ENCODE results near the gene AGXT.
A peak's percentile ranks its signal among the peaks of the same experiment; 100 is the strongest.
"Not testable (repeated sequence)": the region's sequence is repeated elsewhere in the genome, so short reads cannot be mapped to it uniquely, and the experiment has no call there.

AGXT gene

DNA sequence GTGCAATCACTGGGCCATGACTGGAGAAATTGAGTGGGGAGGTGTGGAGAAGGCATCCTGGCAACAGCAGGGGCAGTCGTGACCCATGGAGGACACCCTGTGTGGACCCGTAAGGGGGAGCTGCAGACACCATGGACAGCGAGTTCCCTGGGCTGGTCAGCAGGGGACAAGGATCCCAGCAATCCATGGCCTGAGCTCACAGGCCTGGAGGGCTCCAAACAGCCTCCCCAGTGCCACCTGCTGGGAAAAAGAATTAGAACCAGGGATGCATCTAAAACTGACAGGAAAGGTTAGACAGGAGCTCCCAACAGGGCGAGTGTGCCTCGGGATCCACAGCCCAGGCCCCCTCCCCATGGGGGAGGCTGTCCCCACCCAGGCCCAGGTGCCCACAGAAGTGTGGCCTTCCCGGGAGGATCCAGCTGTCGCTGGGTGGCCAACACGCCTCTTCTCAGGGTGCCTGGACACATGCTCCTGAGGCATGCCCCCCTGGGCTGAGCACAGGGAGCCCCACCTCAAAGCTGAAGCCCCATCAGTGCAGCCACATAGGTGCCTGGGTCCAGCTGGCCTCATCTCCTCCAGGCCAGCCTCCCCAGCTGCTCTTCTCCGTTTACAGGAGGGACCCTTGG lies 28.1 kb upstream of the AGXT start:
- DNase-seq = peak; percentile 19

DNA sequence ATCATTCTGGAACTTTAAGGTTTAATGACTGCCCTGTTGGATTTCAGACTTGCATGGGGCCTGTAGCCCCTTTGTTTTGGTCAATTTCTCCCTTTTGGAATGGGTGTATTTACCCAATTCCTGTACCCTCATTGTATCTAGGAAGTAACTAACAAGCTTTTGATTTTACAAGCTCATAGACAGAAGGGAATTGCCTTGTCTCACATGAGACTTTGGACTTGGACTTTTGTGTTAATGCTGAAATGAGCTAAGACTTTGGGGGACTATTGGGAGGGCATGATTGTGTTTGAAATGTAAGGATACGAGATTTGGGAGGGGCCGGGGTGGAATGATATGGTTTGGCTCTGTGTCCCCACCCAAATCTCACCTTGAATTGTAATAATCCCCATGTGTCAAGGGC lies 22.3 kb upstream of the AGXT start:
- not testable (repeated sequence) for DNase-seq

DNA sequence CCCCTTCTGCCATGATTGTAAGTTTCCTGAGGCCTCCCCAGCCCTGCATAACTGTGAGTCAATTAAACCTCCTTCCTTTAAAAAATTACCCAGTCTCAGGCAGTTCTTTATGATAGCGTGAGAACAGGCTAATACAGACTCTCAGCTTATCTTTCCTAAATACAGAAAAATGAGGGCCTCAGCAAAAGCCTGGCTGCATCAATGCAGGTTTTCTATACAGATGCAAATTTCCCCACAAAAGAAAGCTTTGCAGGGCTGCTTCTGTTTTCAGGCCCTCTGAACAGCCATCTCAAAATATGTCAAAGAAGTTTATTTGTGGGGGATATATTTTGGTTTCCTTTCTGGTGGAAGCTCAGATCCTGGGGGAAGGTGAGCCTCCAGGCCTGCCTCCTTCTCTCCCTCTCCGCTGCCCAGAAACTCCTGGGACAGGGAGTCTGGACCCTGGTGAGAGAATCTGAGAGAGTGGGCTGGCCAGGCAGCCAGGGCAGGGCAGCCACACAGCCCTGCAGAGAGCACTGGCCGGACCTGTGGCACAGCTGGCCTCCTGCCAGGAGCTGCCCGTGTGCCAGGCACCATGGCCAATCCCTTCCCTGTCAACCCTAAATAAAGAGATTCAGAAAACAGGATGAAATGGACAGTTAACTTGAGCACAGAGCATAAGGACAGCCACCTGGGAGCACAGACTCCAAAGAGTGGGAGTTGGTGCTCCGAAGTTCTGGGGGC lies 21.6 kb upstream of the AGXT start:
- DNase-seq = no peak

DNA sequence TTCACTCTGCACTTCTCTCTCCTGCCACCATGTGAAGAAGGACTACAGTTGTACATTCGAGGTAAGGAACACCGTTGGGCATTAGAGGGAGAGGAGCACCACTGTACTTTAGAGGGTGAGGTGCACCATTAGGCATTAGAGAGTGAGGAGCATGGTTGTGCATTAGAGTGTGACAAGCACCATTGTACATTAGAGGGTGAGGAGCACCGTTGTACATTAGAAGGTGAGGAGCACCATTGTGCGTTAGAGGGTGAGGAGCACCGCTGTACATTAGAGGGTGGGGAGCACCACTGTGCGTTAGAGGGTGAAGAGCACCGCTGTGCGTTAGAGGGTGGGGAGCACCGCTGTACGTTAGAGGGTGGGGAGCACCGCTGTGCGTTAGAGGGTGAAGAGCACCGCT lies 20.8 kb upstream of the AGXT start:
- DNase-seq = no peak

DNA sequence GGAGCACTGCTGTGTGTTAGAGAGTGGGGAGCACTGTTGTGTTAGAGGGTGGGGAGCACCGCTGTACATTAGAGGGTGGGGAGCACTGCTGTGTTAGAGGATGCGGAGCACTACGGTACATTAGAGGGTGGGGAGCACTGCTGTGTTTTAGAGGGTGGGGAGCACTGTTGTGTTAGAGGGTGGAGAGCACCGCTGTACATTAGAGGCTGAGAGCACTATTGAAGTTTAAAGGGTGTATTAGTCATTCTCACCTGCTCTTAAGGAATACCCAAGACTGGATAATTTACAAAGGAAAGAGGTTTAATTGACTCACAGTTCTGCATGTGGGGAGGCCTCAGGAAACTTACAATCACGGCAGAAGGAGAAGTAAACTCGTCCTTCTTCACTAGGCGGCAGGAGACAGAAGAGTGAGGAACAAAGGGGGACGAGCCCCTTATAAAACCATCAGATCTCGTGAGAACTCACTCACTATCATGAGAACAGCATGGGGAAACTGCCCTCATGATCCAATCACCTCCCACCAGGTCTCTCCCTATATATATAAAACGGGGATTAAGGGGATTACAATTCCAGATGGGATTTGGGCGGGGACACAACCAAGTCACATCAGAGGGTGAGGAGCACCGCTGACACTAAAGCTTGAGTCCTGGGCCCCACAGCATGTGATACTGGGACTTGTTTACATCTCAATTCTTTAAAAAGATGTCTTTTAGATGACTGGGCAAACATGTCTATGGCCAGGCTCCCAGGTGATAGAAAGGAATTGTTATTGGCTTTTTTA lies 19.5 kb upstream of the AGXT start:
- no peak for DNase-seq

DNA sequence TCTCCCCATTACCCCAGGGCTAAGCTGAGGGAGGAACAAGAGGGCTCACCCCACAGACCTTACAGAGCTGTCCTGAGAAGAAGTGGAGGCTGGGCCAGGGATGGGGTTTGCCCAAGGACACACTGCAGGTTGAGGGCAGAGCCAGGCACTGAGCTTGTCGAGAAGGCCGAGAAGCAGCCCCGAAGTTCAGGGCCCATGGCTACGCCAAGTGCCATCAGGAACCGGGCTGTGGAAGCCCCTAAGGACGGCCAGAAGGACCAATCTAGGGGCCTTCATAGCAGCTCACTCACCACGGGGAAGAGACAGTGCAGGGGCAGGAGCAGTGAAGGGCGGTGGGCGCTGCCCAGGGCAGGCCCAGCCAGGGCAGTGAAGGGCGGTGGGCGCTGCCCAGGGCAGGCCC lies 18.6 kb upstream of the AGXT start:
- DNase-seq = no peak

DNA sequence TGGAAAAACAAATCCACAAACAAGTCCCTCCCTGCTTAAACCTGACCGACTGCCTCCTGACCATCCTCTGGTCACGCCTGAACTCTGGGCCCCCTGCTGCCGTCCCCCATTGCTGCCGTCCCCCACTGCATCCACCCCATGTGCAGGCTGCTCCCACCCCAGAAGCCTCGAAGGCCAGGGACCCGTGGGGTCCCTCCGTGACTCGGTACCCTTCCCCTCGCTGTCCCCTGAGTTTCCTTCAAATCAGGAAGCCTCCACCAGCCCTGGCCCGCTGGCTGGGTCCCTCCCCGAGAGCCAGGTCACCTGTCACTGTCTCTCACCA lies 17.9 kb upstream of the AGXT start:
- no peak for DNase-seq

DNA sequence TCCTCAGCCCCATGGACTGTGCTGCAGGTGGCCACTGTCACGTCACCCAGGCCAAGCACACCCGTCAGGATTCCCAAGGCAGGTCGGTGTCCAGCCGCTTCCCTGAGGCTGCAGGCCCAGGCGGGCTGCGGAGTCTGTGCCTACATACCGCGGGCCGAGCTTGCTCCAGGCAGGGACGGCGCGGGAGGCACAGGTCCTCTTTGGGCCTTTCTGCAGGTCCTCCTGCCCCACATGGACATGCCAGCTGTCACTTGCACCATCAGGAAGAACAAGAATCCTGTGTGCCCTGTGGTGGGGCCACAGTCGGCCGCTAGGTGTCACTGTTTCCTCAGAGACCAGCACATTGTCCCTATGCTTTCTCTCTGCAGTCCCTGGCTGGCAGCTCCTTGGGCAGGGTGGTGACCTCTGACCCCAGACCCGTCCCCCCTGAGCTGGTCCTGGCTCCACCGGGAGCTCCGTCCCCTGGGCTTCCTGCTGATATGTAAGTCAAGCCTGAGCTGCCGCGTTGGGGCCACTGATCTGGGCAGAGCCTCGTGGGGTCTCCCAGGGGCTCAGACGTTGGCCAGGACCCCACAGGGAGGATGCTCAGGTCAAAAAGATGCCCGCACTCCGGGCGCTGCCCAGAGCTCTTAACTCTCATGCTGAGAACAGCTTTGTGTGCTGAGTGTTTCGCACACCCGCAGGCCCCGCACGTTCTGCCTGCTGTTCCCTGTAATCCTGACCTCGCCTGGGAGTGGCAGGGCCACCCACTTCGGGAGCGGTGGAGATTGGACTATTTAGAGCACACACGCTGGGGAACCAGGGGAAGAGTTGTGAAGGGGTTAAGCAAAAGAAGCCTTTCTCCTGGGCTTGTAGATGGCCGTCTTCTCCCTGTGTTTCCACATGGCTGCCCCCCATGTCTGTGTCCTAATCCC lies 17.3 kb upstream of the AGXT start:
- DNase-seq = peak; percentile 81

DNA sequence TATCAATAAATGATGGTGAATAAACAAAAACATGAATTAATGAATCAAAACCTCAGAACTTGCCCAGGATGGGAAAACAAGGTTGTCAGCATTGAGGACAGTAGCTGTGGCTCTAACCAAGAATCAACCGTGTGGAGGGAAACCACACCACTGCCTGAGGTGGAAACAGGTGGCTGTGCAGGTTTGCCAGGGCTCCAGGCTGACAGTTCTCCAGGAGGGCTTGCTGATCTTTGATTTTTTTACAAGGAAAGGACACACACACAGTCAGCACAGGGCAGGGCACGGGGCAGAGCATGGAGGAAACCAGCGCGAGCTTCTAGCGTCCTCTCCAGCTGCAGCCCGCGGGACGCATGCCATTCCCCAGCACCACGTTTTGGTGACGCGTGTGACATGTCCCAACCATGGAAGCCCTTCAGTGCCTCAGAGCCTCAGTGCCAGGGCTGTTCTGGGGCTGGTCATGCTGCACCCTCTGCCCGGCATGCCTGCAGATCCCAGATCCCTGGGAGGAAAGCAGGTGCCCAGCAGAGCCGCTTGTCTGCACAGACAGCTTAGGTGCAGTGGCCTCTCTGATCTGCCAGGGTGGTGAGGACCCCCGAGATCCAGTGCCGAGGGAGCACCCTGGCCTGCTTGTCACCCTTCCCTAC lies 15.8 kb upstream of the AGXT start:
- no peak for DNase-seq

DNA sequence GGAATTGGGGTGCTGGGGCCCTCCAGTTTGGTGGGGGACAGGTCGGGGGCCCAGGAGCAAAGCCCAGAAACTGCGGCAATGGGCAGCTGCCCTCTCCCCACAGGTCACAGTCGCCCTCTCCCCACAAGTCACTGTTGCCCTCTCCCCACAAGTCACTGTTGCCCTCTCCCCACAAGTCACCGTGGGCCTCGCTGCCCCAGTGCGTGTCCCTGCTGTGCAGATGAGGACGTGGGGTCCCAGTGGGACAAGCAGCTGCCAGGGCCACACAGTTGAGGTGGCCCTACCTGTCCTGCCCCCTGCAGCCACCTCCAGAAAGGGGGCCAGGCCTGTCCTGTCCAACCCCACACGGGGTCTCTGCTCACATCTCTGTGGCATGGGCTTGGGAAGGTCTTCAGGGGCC lies 13.0 kb upstream of the AGXT start:
- DNase-seq = no peak

DNA sequence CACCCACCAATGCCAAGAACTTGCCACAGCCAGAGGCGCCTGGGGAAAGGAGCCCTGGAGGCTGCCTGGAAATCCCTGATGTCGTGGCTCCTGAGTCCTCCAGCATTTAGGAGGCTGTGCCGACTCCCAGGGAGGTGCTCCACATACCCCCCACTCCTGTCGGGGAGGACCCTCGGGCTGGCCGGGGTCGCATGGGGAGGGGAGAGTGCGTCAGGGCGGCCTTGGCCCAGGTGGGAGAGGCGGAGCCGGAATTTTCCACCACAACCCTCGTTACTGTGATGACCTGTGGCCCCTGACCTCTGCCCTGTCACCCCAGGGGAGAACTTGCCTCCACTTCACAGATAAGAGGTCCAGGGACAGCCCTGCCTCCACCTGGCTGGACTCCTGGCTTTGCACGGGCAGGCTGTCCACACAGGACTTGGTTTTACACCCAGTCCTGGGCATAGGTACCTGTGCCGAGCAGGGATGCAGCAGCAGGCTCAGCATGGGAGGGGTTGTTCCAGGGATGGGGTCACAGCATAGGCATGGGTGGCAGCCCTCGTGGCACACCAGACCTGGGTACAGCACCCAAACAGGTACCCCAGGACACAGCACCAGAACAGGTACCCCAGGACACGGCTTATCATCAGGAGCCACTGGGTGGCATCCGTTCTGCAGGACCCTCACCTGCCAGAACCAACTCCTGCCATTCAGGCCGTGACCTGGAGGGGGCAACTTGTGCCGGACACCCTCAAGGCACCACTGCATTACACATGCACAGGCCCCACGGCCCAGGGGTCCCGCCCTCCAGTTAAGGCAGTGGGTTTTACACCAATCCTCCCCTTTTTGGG lies 12.3 kb upstream of the AGXT start:
- DNase-seq = no peak

DNA sequence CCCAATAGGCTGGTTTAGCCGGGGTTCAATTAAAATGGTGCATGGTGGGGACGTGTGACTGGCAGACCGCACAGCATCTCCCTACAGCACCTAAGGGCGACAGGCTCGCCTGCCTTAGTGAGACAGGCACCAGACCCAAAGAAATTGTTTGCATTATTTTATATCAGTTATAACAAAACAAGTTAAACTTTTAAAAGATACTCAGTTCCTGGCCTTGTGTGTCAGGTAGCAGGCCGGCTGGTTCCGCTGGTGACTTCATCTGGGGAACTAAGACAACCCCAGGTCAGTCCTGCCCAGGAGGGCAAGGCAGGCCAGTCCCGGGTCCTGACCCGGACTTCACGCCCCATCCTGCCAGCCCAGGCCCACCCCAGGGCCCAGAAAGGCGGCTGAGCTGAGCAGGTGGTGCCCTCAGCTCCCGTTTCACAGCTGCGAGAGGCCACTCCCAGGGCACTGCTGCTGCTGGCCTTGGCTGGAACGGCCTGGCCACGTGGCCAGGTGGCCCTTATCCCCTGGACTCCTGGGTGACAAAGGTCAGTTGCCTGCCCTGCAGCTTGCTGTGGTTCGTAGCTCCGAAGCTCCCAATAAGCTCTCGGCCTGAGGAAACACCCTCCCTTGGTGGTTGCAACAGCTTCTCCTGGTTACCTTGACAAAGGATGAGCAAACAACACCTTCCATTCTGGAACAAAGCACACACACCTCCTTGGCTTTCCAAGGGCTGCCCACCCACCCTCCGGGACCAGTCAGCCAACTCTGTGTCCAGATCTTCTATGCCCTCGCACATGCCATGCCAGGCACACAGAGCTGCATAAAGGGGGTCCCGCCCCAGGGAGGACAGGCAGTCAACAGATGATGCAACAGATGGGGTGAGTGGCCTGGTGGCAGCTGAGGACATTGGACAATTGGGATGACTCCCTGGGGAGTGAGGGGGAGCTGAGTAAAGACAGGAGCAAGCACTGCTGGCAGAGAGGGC lies 11.3 kb upstream of the AGXT start:
- DNase-seq = no peak

DNA sequence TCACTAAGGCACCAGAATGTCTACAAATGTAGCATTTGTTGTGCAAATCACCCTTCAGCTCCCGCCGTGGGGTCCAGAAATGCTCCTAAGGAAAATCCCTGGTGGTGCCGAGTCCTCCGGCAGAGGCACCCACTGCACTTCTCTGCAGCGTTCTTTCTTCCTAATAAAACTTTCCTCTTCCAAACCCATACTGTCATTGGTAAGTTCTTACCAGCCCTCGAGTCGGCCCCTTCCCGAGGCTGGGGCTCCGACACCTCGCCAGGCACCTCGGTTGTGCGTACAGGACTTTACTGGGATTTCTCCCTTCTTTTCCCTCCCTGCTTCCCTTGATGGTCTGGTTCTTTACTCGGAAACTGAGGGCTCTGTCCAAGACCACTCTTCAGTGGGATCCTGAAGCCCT lies 10.3 kb upstream of the AGXT start:
- DNase-seq = no peak

DNA sequence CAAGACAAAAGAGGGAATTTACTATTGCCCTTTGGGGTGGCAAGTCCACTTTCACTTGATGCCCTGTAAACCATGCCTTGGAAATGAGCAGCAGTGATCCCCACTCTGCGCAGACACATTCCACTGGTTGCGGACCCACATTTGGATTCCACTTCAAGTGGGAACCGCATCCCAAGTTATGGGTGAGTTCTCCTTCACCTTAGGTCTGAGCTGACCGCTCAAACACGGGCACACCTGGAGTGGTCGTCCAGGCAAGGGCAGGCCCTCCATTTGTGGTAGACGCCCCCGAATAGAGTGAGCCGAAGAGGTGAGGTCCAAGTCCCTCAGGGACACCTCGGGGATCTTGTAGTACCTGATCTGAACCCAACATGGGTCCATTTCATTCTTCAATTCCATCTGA lies 9.8 kb upstream of the AGXT start:
- no peak for DNase-seq

DNA sequence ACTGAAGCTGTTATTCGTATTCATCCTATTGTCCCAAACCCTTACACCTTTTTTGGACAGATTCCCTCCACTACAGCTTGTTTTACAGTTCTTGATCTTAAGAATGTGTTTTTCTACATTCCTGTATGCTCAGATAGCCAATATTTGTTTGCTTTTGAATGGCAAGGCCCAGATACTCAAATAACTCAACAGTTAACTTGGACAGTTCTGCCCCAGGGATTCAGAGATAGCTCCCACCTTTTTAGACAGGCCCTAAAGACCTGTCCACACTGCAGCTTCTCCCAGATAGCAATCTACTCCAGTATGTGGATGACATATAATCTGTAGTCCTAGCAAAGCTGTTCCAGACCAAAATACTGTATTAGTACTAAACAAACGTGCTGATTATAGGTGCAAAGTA lies 7.1 kb upstream of the AGXT start:
- no peak for DNase-seq

DNA sequence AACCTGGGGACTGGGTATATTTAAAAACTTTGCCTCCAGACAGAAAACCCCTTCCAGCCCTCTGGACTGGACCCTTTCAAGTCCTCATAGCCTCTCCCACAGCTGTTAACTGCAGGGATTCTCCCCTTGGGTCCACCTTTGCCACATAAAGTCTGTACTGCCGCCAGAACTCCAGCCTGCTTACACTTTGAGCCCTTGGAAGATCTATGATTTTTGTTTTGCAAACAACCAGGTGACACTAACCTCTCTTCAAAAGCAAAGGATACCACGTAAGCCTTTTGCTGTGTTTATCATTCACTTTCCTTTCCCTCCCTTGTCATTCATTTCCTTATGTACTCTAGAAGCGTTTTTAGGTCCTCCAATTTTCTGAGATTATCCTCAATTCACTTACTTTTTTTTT lies 4.1 kb upstream of the AGXT start:
- no peak for DNase-seq

DNA sequence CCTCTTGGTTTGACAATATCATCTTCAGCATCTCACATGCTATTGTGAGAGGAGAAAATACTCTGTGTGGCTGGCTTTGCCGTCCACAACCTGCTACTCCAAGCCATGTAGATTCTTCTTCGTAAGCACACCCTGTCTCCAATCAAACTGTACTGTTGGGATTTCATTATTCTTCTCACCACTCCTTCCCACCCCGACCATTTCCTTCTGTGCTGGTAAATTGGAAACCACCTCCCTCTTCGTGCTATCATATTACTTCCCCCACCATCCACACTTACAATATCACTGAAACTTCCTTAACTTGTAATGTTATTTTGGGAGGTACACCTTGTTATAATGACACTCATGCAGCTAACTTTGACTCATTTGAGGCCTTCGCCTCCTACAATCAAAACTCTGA lies 3.2 kb upstream of the AGXT start:
- no peak for DNase-seq

DNA sequence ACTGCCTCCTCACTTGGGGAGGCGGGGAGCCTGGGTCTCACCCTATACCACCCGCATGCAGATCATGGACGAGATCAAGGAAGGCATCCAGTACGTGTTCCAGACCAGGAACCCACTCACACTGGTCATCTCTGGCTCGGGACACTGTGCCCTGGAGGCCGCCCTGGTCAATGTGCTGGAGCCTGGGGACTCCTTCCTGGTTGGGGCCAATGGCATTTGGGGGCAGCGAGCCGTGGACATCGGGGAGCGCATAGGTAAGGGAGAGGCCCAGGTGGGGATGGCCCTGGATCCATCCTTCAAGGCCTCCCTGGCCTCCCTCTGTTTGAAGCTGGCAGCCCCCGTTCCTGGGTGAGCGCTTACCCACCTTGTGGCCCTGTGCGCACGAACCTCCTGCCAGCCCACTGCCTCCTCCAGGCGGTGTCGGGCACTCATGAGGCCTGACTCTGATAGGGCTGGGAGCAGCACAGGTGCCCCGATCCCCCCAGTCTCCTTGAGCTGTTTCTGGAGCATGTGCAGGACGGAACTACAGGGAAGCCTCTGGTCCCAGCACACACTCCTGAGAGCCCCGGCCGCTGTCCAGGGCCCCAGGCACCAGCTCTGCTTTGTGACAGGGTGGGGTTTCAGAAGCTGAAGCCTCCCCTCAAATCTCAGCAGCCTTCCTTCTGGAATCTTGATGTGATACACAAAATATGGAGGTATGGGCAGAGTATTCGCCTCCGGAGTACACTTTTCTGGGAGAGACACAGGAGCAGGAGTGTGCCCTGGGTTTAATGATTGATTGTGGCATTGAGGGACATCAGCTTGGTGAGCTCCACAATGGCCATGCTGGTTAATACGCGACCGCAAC lies 708 bp downstream of the AGXT start:
- no peak for DNase-seq
